Right ventricle myocardium superior (tissue), 1 donor: ENCODE measurements around the gene PYGB. TPM values are rescaled to one million over a fixed set of nuclear protein-coding genes. Genes with fewer than 3 reads are reported as not detected.

ENCODE experiments used
- ATAC-seq: fragments of 200-7000 bp; cut with Tn5 transposase; one replicate; pipeline ENCODE4 v1.9.1; 2020; ENCODE audit warnings: mild to moderate bottlenecking; ENCODE audit not compliant: poor library complexity
- DNase-seq: peaks from one replicate; pipeline ENCODE4 v3.0.0-alpha.2; 2020
- intact Hi-C: fragments of 100-400 bp; cut with DNase I; formaldehyde crosslinking; loops from one replicate; pipeline ENCODE4 v1.11.2; 2022
- total RNA-seq: library from RNA; stranded (reverse); fragmentation: NEBNext Ultra II Directional; extraction: Animal tissue kit (Norgen Biotek cat#: 25700); gene quantifications from one replicate; pipeline ENCODE4 v1.2.1, GENCODE V29; 2021
- donor health status: DM: no; HTN: yes; CAD: no; lungs with severe emphysema.

PYGB gene
- total RNA-seq, 1 donor from 2014 or later: 170 TPM

DNA sequence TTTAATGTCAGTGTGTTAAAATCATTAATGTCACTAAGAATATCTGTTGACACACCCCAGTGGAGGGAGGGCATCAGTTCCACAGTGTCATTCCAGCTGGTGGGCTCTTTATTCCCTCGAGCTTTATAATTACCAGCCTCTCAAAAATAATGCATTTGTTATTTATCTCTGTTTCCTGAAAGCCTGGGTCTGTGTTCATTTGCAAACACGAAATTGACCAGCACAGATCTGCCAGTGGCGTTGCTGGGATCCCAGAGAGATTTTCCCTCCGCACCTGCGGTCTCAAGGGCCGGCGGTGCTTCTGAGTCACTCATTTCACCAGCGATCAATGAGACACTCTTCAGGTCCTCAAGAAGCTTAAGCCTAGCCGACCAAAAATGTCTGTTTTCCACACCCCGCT lies 5.7 kb upstream of the PYGB start:
- DNase-seq: no peak
- ATAC-seq: no peak
- intact Hi-C loops: no loop called here

DNA sequence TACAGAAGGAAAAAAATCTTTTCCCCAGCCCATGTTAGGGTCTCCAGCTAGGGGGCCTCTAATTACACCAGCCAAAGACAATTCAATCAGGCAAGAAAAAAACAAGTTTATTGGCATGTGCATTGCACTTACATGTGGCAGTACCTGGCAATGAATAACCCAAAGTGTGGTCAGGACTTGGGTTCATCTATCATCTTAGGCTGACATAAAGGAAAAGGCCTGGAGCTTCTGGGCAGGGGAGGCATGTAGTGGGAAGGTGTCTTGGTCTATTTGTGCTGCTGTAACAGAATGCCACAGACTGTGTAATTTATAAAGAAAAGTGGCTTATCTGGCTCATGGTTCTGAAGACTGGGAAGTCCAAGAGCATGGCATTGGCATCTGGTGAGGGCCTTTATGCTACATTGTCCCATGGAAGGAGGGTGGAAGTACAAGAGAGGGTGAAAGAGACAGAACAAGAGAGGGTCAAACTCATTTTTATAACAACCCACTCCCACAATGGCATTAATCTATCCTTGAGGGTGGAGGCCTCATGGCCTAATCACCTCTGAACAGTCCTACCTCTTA lies 4.4 kb upstream of the PYGB start:
- no peak for DNase-seq
- ATAC-seq: no peak
- intact Hi-C loops: no loop called here

GRCh38 chr20:25244976-25245375 lies 2.9 kb upstream of the PYGB start:
- ATAC-seq: no peak
- DNase-seq: no peak
- intact Hi-C loops: loop anchor here (5.0 kb wide), 1 partner anchor 48 kb away; the partner anchor contains the start of gene ENTPD6

DNA sequence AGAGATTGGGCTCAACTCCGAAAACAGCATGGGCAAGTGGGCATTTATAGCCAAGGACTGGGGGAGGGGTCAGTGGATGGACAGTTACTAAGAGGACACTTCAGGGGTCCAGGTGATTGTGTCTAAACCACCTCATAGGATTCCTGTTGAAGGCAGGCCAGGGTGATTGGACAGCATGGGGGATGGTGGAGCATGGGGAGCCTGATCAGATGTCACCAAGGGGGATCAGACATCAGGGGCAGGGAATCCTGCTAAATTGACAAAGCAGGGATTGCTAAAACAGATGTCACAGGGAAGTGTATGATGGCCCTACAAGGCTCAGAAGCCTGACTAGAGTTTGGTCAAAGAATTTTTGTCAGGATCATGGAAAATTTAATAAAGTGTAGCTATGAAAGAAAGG lies 2.4 kb upstream of the PYGB start:
- no peak for ATAC-seq
- intact Hi-C loops: loop anchor here (5.0 kb wide), 1 partner anchor 48 kb away; the partner anchor contains the start of gene ENTPD6
- no peak for DNase-seq

DNA sequence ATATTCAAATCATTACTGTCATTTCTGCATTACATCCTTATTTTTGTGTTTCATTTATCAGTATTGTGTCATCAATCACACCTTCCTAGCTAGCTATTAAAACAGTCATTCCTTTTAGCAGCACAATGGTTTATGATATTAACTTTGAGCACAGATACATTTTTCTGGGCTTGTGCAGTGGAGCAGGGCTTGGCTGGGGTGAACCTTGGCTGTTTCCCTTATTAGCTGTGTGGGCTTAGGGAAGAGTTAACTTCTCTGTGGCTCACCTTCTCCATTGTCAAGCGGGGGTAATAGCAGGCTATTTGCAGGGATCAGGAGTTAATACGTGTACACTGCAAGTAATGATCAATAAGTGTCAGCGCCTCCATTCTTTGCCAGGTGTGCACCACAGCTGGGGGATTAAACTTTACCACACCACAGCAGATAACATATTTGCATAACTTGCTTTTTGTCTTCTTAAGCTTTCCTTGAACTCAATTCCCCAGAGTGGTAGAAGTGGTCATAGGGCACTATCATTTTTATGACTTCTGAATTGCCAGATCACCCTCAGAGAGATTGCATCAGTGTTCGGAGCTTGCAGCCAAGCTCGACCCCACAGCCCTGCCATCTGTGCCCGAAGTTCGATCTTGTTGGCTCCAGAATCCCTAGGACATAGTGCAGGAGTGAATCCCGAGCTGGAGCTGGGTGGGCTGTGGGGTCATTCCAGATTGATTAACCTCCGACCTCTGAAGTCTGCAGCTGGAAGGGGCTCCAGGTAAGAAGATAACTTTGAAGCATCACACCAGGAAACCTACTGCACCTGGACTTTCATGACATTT lies 1.5 kb upstream of the PYGB start:
- intact Hi-C loops: loop anchor here (5.0 kb wide), 1 partner anchor 49 kb away; the partner anchor contains the start of gene ENTPD6
- ATAC-seq: no peak

DNA sequence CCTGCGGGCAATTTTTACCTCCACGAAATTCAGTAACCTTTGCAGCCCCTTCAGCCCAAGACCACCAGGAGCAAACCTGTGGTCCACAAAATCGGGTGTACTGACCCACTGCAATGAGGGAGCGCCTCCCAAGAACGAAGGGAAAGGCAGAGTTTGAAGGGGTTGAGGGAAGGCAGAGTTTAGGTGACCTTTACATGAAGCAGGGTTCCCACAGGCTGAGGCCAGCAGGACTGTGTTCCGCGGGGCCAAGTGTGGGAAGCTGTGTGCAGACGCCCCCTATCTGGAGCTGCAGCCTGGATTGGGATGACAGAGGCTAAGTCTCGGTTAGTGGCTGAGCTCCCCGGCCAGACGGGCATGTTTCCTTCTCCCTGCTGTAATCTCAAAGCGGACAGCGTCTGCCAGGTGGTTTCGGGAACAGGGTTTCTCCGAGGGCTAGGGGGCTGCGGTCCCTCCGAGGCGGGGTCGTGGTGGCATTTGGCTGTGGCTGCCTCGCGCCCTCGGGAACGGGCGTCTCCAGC lies 826 bp upstream of the PYGB start:
- DNase-seq (peak; percentile 83), ATAC-seq (peak; percentile 82)
- intact Hi-C loops: loop anchor here (5.0 kb wide), 1 partner anchor 50 kb away; the partner anchor contains the start of gene ENTPD6

More for the DNA sequence above, 1.5 kb upstream of the PYGB start:
- DNase-seq: no peak

- peak; percentile 69 for ATAC-seq
- peak; percentile 75 for DNase-seq
- intact Hi-C loops: loop anchor here (5.0 kb wide), 1 partner anchor 50 kb away; the partner anchor contains the start of gene ENTPD6
These were observed 348 bp upstream of the PYGB start for GRCh38 chr20:25247518-25247955.

- no peak for DNase-seq
- no peak for ATAC-seq
- intact Hi-C loops: loop anchor here (5.0 kb wide), 1 partner anchor 51 kb away; the partner anchor contains the start of gene ENTPD6
These were observed 894 bp downstream of the PYGB start for GRCh38 chr20:25248786-25249172.

DNA sequence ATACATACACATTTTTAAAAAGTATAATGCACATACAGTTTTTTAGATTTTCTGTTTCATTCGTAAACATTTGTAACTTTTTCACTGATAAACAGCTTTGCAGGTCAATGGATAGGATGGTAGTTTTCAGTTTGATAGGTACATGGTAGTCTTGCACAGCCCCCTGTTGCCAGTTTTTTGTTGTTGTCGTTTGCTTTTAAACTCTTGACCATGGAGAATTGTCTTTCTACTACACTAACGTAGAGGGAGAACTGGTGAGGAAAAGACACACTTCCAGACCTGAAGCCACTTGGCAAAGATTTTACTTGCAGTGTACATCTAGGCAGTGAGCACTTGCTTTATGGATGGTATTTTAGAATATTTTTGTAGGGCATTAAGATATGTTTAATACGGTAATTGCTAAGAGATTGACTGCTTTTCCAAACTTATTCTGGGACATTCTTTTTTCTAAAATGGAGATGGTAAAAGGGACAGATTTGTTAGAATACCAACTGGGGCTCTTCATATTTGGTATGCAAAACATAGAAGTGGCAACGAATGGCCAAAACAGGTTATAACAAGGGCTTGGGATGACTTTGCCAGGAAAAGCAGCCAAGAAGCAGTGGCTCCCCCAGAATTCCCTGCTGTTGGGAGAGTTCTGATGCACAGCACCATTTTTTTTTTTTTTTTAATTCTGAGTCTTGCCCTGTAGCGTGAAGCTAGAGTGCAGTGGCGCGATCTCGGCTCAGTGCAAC lies 1.5 kb downstream of the PYGB start:
- DNase-seq (no peak), ATAC-seq (peak; percentile 12)
- intact Hi-C loops: loop anchor here (5.0 kb wide), 1 partner anchor 52 kb away; the partner anchor contains the start of gene ENTPD6

- no peak for DNase-seq
- intact Hi-C loops: loop anchor here (10.0 kb wide), 1 partner anchor 196 kb away; the partner anchor contains the start of gene ACSS1
- no peak for ATAC-seq
These were observed 2.6 kb downstream of the PYGB start for GRCh38 chr20:25250508-25250907.

GRCh38 chr20:25251019-25251418 lies 3.1 kb downstream of the PYGB start:
- DNase-seq (no peak), ATAC-seq (no peak)
- intact Hi-C loops: loop anchor here (10.0 kb wide), 1 partner anchor 196 kb away; the partner anchor contains the start of gene ACSS1

- intact Hi-C loops: loop anchor here (10.0 kb wide), 1 partner anchor 197 kb away; the partner anchor contains the start of gene ACSS1
- ATAC-seq (no peak), DNase-seq (no peak)
These were observed 3.7 kb downstream of the PYGB start for GRCh38 chr20:25251558-25251957.

GRCh38 chr20:25252230-25252651 lies 4.4 kb downstream of the PYGB start:
- intact Hi-C loops: loop anchor here (10.0 kb wide), 1 partner anchor 197 kb away; the partner anchor contains the start of gene ACSS1
- no peak for ATAC-seq
- no peak for DNase-seq

- DNase-seq (no peak), ATAC-seq (no peak)
- intact Hi-C loops: loop anchor here (10.0 kb wide), 1 partner anchor 198 kb away; the partner anchor contains the start of gene ACSS1
These were observed 5.0 kb downstream of the PYGB start for GRCh38 chr20:25252686-25253421.

GRCh38 chr20:25253606-25254275 lies 5.9 kb downstream of the PYGB start:
- intact Hi-C loops: loop anchor here (10.0 kb wide), 1 partner anchor 199 kb away; the partner anchor contains the start of gene ACSS1
- ATAC-seq: no peak
- DNase-seq: no peak

- DNase-seq (no peak), ATAC-seq (peak; percentile 54)
- intact Hi-C loops: loop anchor here (10.0 kb wide), 1 partner anchor 200 kb away; the partner anchor contains the start of gene ACSS1
These were observed 6.7 kb downstream of the PYGB start for GRCh38 chr20:25254571-25254970.
